ENCODE data around the gene KCNE3. TPM values are rescaled to one million over a fixed set of nuclear protein-coding genes. Genes with fewer than 3 reads are reported as not detected.

KCNE3 gene
- total RNA-seq, 1 experiment from 2014 or later, result 0.52 TPM

- TF ChIP-seq EZH2 (IDR thresholded peaks at IDR 0.05; ENCODE audit: low read depth) (no peak), CTCF (conservative IDR thresholded peaks at IDR 0.05) (no peak)
- ChIA-PET CTCF (interaction anchor here (0.6 kb wide), 1 partner anchor 192 kb away, joined by 3 read pairs; no protein-coding TSS in a partner anchor), POLR2A (ENCODE audit: unreplicated experiment) (no interaction called here)
- DNase-seq, result peak in 1 of 2 experiments; percentile 20
- H3K4me3 ChIP-seq, result no peak overlapping the region
- intact Hi-C loops (cut with micrococcal nuclease; ENCODE audit: unreplicated experiment), result loop anchor here (2.0 kb wide), 1 partner anchor 483 kb away; no protein-coding TSS in a partner anchor
- H3K9me2 ChIP-seq (ENCODE audit: insufficient read depth), result no peaks in the 10 kb centered on the region
- BruUV-seq (replicated peaks), result no TSS peak
- no peaks in the 10 kb centered on the region for H3K27me3 ChIP-seq (ENCODE audit: insufficient read depth, low read depth)
- no peak overlapping the region for H2AFZ ChIP-seq
- peaks cover 3% of the 10 kb centered on the region; the same call in 1 of the 2 replicates for H3K4me1 ChIP-seq (replicated peaks; ENCODE audit: insufficient read depth)
- no peaks in the 10 kb centered on the region for H3K9me3 ChIP-seq (ENCODE audit: insufficient read depth, low read depth)
- H3K4me2 ChIP-seq, result no peak overlapping the region
- H3K36me3 ChIP-seq (ENCODE audit: low read depth), result no peaks in the 10 kb centered on the region
- H3K27ac ChIP-seq, result no peak overlapping the region
- H4K20me1 ChIP-seq (ENCODE audit: insufficient read depth), result no peaks in the 10 kb centered on the region
- no peaks in the 10 kb centered on the region for H3K79me2 ChIP-seq (ENCODE audit: low read depth)
- no peaks in the 10 kb centered on the region for H3F3A ChIP-seq (ENCODE audit: insufficient read depth, low read depth)
These were observed 19.6 kb downstream of the KCNE3 start for GRCh38 chr11:74447720-74448119.

GRCh38 chr11:74446532-74446938 lies 20.8 kb downstream of the KCNE3 start:
- H3K4me1 ChIP-seq (replicated peaks; ENCODE audit: insufficient read depth), result peaks cover 7% of the 10 kb centered on the region; the same call in 1 of the 2 replicates
- H2AFZ ChIP-seq, result no peak overlapping the region
- TF ChIP-seq EZH2 (IDR thresholded peaks at IDR 0.05; ENCODE audit: low read depth) (no peak), CTCF (conservative IDR thresholded peaks at IDR 0.05) (no peak)
- CTCF ChIA-PET, result no interaction called here
- H3K4me3 ChIP-seq, result no peak overlapping the region
- no peaks in the 10 kb centered on the region for H3K9me3 ChIP-seq (ENCODE audit: insufficient read depth, low read depth)
- no TSS peak for BruUV-seq (replicated peaks)
- H3K4me2 ChIP-seq, result no peak overlapping the region
- intact Hi-C loops (cut with micrococcal nuclease; ENCODE audit: unreplicated experiment), result no loop called here
- no peak overlapping the region for H3K27ac ChIP-seq
- H3F3A ChIP-seq (ENCODE audit: insufficient read depth, low read depth), result no peaks in the 10 kb centered on the region
- H3K9me2 ChIP-seq (ENCODE audit: insufficient read depth), result no peaks in the 10 kb centered on the region
- no peaks in the 10 kb centered on the region for H3K27me3 ChIP-seq (ENCODE audit: insufficient read depth, low read depth)
- POLR2A ChIA-PET (ENCODE audit: unreplicated experiment), result no interaction called here
- no peaks in the 10 kb centered on the region for H3K79me2 ChIP-seq (ENCODE audit: low read depth)
- no peaks in the 10 kb centered on the region for H3K36me3 ChIP-seq (ENCODE audit: low read depth)
- peak in 1 of 2 experiments; percentile 10 for DNase-seq
- no peaks in the 10 kb centered on the region for H4K20me1 ChIP-seq (ENCODE audit: insufficient read depth)

DNA sequence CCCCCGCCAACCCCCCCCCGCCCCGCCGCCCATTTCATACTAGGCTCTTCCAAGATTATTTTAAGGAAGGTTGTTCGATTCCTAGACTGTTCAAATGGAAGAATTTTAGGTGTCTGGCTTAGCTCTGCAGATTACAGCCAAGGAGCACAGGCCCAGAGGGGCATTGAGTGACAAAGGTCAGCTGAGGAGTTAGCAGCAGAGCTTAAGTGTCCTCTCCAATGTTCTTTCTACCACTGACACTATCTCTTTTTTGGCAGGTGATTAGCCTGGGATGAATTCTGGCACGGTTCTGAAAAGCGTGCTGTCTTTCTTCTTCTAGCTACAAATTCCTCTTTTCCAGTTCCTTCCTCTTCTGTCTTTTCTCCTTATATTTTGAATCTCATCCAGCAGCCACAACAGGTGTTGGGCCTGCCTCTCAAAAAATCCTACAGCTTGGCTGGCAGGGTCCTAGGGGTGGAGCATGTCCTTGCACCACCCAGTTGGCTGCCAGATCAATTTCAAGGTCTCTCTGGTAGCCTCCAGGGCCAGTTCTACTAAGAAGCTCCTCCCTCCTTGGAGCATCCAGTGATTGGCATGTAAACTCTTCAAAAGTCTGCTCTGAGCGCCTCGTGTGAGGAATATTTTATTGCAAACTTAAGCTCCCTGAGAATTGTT lies 23.0 kb downstream of the KCNE3 start:
- no peak overlapping the region for H2AFZ ChIP-seq
- TF ChIP-seq EZH2 (IDR thresholded peaks at IDR 0.05; ENCODE audit: low read depth), result no peak
- no peak for TF ChIP-seq CTCF (conservative IDR thresholded peaks at IDR 0.05)
- intact Hi-C loops (cut with micrococcal nuclease; ENCODE audit: unreplicated experiment), result no loop called here
- no peak overlapping the region for H3K27ac ChIP-seq
- no peaks in the 10 kb centered on the region for H3F3A ChIP-seq (ENCODE audit: insufficient read depth, low read depth)
- POLR2A ChIA-PET (ENCODE audit: unreplicated experiment), result interaction anchor here (0.5 to 0.6 kb wide), 2 partner anchors 11 to 188 kb away, joined by 3 to 4 read pairs; no protein-coding TSS in a partner anchor
- BruUV-seq (replicated peaks), result no TSS peak
- 0 out of 2 replicates have a peak, but pooled peaks cover 6% of the 10 kb centered on the region for H3K9me3 ChIP-seq (ENCODE audit: insufficient read depth, low read depth)
- no peaks in the 10 kb centered on the region for H4K20me1 ChIP-seq (ENCODE audit: insufficient read depth)
- H3K4me3 ChIP-seq, result no peak overlapping the region
- H3K4me1 ChIP-seq (replicated peaks; ENCODE audit: insufficient read depth), result peaks cover 7% of the 10 kb centered on the region; the same call in 1 of the 2 replicates
- no peaks in the 10 kb centered on the region for H3K9me2 ChIP-seq (ENCODE audit: insufficient read depth)
- H3K79me2 ChIP-seq (ENCODE audit: low read depth), result no peaks in the 10 kb centered on the region
- no peak overlapping the region for H3K4me2 ChIP-seq
- no peaks in the 10 kb centered on the region for H3K27me3 ChIP-seq (ENCODE audit: insufficient read depth, low read depth)
- CTCF ChIA-PET, result interaction anchor here (0.6 to 2.5 kb wide), 4 partner anchors 9 to 258 kb away, joined by 3 to 11 read pairs (median 6); no protein-coding TSS in a partner anchor
- DNase-seq, result no peak
- no peaks in the 10 kb centered on the region for H3K36me3 ChIP-seq (ENCODE audit: low read depth)
